GM12878 (cell line): ENCODE measurements around the gene SWT1.

Experiments used
- CEBPB ChIP-seq, 2 experiments: fragments of 150-350 bp in 1 of 2; IDR thresholded peaks; 2 replicates each; pipeline ENCODE4 v1.6.1; 2012 to 2014; ENCODE audit warnings: low read depth in 2 of 2, low read length in 2 of 2, borderline replicate concordance in 1 of 2, inconsistent platforms in 1 of 2
- EP300 ChIP-seq, 2 experiments: fragments of 150-350 bp in 1 of 2; IDR thresholded peaks; 2 replicates each; pipeline ENCODE4 v1.6.1; 2011 to 2012; ENCODE audit warnings: low read depth in 2 of 2, low read length in 2 of 2, borderline replicate concordance in 1 of 2, improper control_type of control experiment in 1 of 2, inconsistent platforms in 1 of 2; ENCODE audit not compliant: control insufficient read depth in 1 of 2
- NFIC ChIP-seq: IDR thresholded peaks from 2 replicates; pipeline ENCODE4 v1.6.1; 2012; ENCODE audit warnings: low read depth, mild to moderate bottlenecking, inconsistent platforms, low read length, moderate library complexity
- RCOR1 ChIP-seq: conservative IDR thresholded peaks from 2 replicates; pipeline ENCODE4 v1.6.1; 2012; ENCODE audit warnings: low read depth, low read length, improper control_type of control experiment
- TF ChIP-seq, protein P1 (sequence below), 3 experiments: IDR thresholded peaks in 2 of 3; conservative IDR thresholded peaks in 1 of 3; 2 replicates each; pipeline ENCODE4 v1.5.1; 2011; ENCODE audit warnings: low read depth in 3 of 3, low read length in 3 of 3, mild to moderate bottlenecking in 3 of 3, control low read depth in 2 of 3, moderate library complexity in 2 of 3, inconsistent platforms in 1 of 3, mixed read lengths in 1 of 3; ENCODE audit not compliant: control insufficient read depth in 2 of 3, insufficient read depth in 1 of 3; ENCODE audit errors: extremely low read depth in 1 of 3
- TF ChIP-seq, protein P2 (sequence below): IDR thresholded peaks from 2 replicates; pipeline ENCODE4 v1.6.1; 2012; ENCODE audit warnings: mild to moderate bottlenecking, low read depth, low read length

DNA sequence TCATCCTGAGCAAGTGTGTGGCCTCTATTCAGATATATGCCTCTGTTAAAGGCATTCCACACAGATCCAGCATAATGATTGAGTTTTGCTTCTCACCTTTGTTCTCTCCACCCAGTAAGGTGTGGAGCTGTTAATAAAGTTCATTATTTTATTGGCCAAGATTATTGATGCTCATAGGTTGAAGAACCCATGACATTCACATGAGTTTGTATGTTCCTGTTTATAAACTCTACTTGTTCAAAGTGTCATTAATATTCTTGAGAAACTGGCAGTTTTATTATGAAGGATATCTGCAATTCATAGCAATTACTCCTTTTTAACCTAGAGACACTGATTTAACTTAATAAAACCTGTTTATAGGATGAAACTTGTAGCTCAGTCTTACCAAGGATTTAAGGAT is 138.1 kb downstream of the SWT1 start:
- TF ChIP-seq NFIC (no peak), CEBPB (IDR thresholded peaks at IDR 0.05; ENCODE audit: borderline replicate concordance in 1 of 2, low read depth in 2 of 2, low read length in 2 of 2) (no peak), EP300 (IDR thresholded peaks at IDR 0.05; ENCODE audit: borderline replicate concordance in 1 of 2, control insufficient read depth in 1 of 2, low read depth in 2 of 2, low read length in 2 of 2) (no peak), RCOR1 (no peak)
- TF ChIP-seq, protein P1, sequence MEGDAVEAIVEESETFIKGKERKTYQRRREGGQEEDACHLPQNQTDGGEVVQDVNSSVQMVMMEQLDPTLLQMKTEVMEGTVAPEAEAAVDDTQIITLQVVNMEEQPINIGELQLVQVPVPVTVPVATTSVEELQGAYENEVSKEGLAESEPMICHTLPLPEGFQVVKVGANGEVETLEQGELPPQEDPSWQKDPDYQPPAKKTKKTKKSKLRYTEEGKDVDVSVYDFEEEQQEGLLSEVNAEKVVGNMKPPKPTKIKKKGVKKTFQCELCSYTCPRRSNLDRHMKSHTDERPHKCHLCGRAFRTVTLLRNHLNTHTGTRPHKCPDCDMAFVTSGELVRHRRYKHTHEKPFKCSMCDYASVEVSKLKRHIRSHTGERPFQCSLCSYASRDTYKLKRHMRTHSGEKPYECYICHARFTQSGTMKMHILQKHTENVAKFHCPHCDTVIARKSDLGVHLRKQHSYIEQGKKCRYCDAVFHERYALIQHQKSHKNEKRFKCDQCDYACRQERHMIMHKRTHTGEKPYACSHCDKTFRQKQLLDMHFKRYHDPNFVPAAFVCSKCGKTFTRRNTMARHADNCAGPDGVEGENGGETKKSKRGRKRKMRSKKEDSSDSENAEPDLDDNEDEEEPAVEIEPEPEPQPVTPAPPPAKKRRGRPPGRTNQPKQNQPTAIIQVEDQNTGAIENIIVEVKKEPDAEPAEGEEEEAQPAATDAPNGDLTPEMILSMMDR (IDR thresholded peaks at IDR 0.05 in 2 of 3, conservative IDR thresholded peaks at IDR 0.05 in 1 of 3; ENCODE audit: control insufficient read depth in 2 of 3, extremely low read depth in 1 of 3, insufficient read depth in 1 of 3, low read depth in 3 of 3, low read length in 3 of 3): no peak
- TF ChIP-seq, protein P2, sequence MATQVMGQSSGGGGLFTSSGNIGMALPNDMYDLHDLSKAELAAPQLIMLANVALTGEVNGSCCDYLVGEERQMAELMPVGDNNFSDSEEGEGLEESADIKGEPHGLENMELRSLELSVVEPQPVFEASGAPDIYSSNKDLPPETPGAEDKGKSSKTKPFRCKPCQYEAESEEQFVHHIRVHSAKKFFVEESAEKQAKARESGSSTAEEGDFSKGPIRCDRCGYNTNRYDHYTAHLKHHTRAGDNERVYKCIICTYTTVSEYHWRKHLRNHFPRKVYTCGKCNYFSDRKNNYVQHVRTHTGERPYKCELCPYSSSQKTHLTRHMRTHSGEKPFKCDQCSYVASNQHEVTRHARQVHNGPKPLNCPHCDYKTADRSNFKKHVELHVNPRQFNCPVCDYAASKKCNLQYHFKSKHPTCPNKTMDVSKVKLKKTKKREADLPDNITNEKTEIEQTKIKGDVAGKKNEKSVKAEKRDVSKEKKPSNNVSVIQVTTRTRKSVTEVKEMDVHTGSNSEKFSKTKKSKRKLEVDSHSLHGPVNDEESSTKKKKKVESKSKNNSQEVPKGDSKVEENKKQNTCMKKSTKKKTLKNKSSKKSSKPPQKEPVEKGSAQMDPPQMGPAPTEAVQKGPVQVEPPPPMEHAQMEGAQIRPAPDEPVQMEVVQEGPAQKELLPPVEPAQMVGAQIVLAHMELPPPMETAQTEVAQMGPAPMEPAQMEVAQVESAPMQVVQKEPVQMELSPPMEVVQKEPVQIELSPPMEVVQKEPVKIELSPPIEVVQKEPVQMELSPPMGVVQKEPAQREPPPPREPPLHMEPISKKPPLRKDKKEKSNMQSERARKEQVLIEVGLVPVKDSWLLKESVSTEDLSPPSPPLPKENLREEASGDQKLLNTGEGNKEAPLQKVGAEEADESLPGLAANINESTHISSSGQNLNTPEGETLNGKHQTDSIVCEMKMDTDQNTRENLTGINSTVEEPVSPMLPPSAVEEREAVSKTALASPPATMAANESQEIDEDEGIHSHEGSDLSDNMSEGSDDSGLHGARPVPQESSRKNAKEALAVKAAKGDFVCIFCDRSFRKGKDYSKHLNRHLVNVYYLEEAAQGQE: no peak
